C4-2B (cell line): ENCODE data around the gene SEMA3B.

ENCODE experiments used
- CTCF ChIP-seq: fragments of 450-650 bp; conservative IDR thresholded peaks from 2 replicates; pipeline ENCODE4 v1.5.1; 2017; ENCODE audit warnings: mild to moderate bottlenecking
- ZFX ChIP-seq: fragments of 450-650 bp; IDR thresholded peaks from 2 replicates; pipeline ENCODE4 v1.6.1; 2017

GRCh38 chr3:50229490-50229889 is 39.5 kb upstream of the SEMA3B start:
- TF ChIP-seq CTCF (no peak), ZFX (no peak)
